Measurements from ENCODE around the gene GLRX3. TPM values are rescaled to one million over a fixed set of nuclear protein-coding genes. Genes with fewer than 3 reads are reported as not detected.
"Not testable (repeated sequence)": the region's sequence is repeated elsewhere in the genome, so short reads cannot be mapped to it uniquely, and the experiment has no call there.

The GLRX3 gene
- total and polyA plus RNA-seq, 8 donors: 1.2 to 80.5 (median 63.7) TPM

- Histone ChIP-seq H3K4me1 (peaks cover 18 to 37% (median 30%) of the 10 kb centered on the region in 4 donors), H3K36me3 (peaks cover 0 to 2% (median 0%) of the 10 kb centered on the region in 4 donors), H3K9me3 (no peaks in the 10 kb centered on the region), H3K27me3 (no peaks in the 10 kb centered on the region), H3K27ac (peak overlapping the region; percentile 92 to 97 (median 96)), H3K4me3 (peak overlapping the region; percentile 68 to 91 (median 77))
- peak; percentile 96 to 99 for DNase-seq
- WGBS, 5 donors: 0 to 1% (median 1%) methylated on average over 30 to 49 of the region's 49 CpGs
- intact Hi-C loops (cut with DNase I; ENCODE audit: low total_unique reads): loop anchor here (10.0 kb wide), 1 partner anchor 646 kb away; the partner anchor contains the start of gene MGMT
- peak; percentile 32 to 84 (median 82) for TF ChIP-seq POLR2AphosphoS5 (IDR thresholded peaks at IDR 0.05)
- TF ChIP-seq CTCF (IDR thresholded peaks at IDR 0.05): no peak
- TF ChIP-seq POLR2A (IDR thresholded peaks at IDR 0.05): peak in 2 of 4 donors; percentile 48 to 49
- no peak for TF ChIP-seq EP300 (IDR thresholded peaks at IDR 0.05)
These were observed 24.9 kb upstream of the GLRX3 start for GRCh38 chr10:130111113-130111851.

- DNase-seq: no peak
- Histone ChIP-seq H3K27me3 (no peaks in the 10 kb centered on the region), H3K27ac (peak overlapping the region; percentile 92 to 97 (median 96)), H3K4me3 (peak overlapping the region; percentile 68 to 91 (median 77)), H3K4me1 (peaks cover 18 to 37% (median 30%) of the 10 kb centered on the region in 4 donors), H3K9me3 (peaks cover 0 to under 1% (median under 1%) of the 10 kb centered on the region in 4 donors), H3K36me3 (no peaks in the 10 kb centered on the region)
- TF ChIP-seq POLR2AphosphoS5 (IDR thresholded peaks at IDR 0.05): no peak
- no peak for TF ChIP-seq CTCF (IDR thresholded peaks at IDR 0.05)
- no peak for TF ChIP-seq POLR2A (IDR thresholded peaks at IDR 0.05)
- TF ChIP-seq EP300 (IDR thresholded peaks at IDR 0.05): no peak
- intact Hi-C loops (cut with DNase I; ENCODE audit: low total_unique reads): loop anchor here (10.0 kb wide), 1 partner anchor 647 kb away; the partner anchor contains the start of gene MGMT
- 73 to 82% (median 76%) methylated on average over 6 of the region's 6 CpGs for WGBS, 5 donors
These were observed 24.4 kb upstream of the GLRX3 start for GRCh38 chr10:130111852-130112180.

GRCh38 chr10:130112821-130113220 is 23.4 kb upstream of the GLRX3 start:
- Histone ChIP-seq H3K36me3 (no peaks in the 10 kb centered on the region), H3K4me1 (peaks cover 18 to 37% (median 30%) of the 10 kb centered on the region in 4 donors), H3K9me3 (peaks cover 4 to 11% (median 8%) of the 10 kb centered on the region in 4 donors), H3K4me3 (no peak overlapping the region), H3K27ac (no peak overlapping the region), H3K27me3 (no peaks in the 10 kb centered on the region)
- TF ChIP-seq CTCF (IDR thresholded peaks at IDR 0.05): no peak
- TF ChIP-seq EP300 (IDR thresholded peaks at IDR 0.05): no peak
- 89 to 97% (median 94%) methylated on average over 3 of the region's 3 CpGs for WGBS, 5 donors
- DNase-seq: no peak
- intact Hi-C loops (cut with DNase I; ENCODE audit: low total_unique reads): loop anchor here (10.0 kb wide), 1 partner anchor 648 kb away; the partner anchor contains the start of gene MGMT

- not testable (repeated sequence) for H3K27ac ChIP-seq
These were observed 19.2 kb upstream of the GLRX3 start for GRCh38 chr10:130116942-130117341.

GRCh38 chr10:130117535-130117934 is 18.7 kb upstream of the GLRX3 start:
- H3K36me3 ChIP-seq, H3K27me3 ChIP-seq, DNase-seq, H3K27ac ChIP-seq, H3K4me3 ChIP-seq: not testable (repeated sequence)
- Histone ChIP-seq H3K9me3 (peaks cover 4 to 16% (median 8%) of the 10 kb centered on the region in 4 donors), H3K4me1 (peaks cover 0 to 10% (median 4%) of the 10 kb centered on the region in 4 donors)
- WGBS, 5 donors: 69 to 77% (median 75%) methylated on average over 6 of the region's 6 CpGs
- intact Hi-C loops (cut with DNase I; ENCODE audit: low total_unique reads): loop anchor here (10.0 kb wide), 1 partner anchor 653 kb away; the partner anchor contains the start of gene MGMT

More at GRCh38 chr10:130116942-130117341, 19.2 kb upstream of the GLRX3 start:
- 91 to 98% (median 97%) methylated on average over 4 of the region's 4 CpGs for WGBS, 5 donors
- H3K36me3 ChIP-seq, H3K27me3 ChIP-seq, DNase-seq, H3K4me3 ChIP-seq: not testable (repeated sequence)
- peaks cover 3 to 15% (median 10%) of the 10 kb centered on the region in 4 donors for H3K4me1 ChIP-seq
- peaks cover 4 to 16% (median 8%) of the 10 kb centered on the region in 4 donors for H3K9me3 ChIP-seq
- intact Hi-C loops (cut with DNase I; ENCODE audit: low total_unique reads): loop anchor here (10.0 kb wide), 1 partner anchor 652 kb away; the partner anchor contains the start of gene MGMT
